Astrocyte (in vitro differentiated cells and primary cell): Measurements from ENCODE around the gene ACY1. TPM values are rescaled to one million over a fixed set of nuclear protein-coding genes. Genes with fewer than 3 reads are reported as not detected.
A peak's percentile ranks its signal among the peaks of the same experiment; 100 is the strongest.

Source experiments
- DNase-seq: peaks from one replicate; pipeline ENCODE4 v3.0.0-alpha.2; 2010; ENCODE audit warnings: low read depth
- FAIRE-seq: peaks from 2 replicates; lab custom pipeline; 2011; peaks lifted over from hg19 to GRCh38; lab: Jason Lieb, UNC
- H2AFZ ChIP-seq: 2 replicates; pipeline ENCODE4 v1.6.0; 2012; ENCODE audit warnings: low read depth, low read length, inconsistent platforms
- H3K27ac ChIP-seq: 2 replicates; pipeline ENCODE4 v1.5.1; 2011; ENCODE audit warnings: low read depth, low read length, inconsistent platforms
- H3K27me3 ChIP-seq: 2 replicates; pipeline ENCODE4 v1.6.0; 2011; ENCODE audit warnings: low read length, inconsistent platforms; ENCODE audit not compliant: insufficient read depth
- H3K36me3 ChIP-seq: 2 replicates; pipeline ENCODE4 v1.5.1; 2011; ENCODE audit warnings: low read length, inconsistent platforms; ENCODE audit not compliant: insufficient read depth
- H3K4me1 ChIP-seq: 2 replicates; pipeline ENCODE4 v1.5.1; 2011; ENCODE audit warnings: low read length, inconsistent platforms; ENCODE audit not compliant: insufficient read depth
- H3K4me2 ChIP-seq: 2 replicates; pipeline ENCODE4 v1.6.0; 2012; ENCODE audit warnings: low read length, inconsistent platforms
- H3K4me3 ChIP-seq: 2 replicates; pipeline ENCODE4 v1.5.1; 2011; ENCODE audit warnings: low read depth, mild to moderate bottlenecking, low read length, inconsistent platforms; ENCODE audit not compliant: insufficient read depth
- H3K79me2 ChIP-seq: 2 replicates; pipeline ENCODE4 v1.6.0; 2012; ENCODE audit warnings: mild to moderate bottlenecking, low read length, inconsistent platforms; ENCODE audit not compliant: insufficient read depth
- H3K9ac ChIP-seq: 2 replicates; pipeline ENCODE4 v1.6.0; 2012; ENCODE audit warnings: mild to moderate bottlenecking, low read length, inconsistent platforms
- H3K9me3 ChIP-seq: 2 replicates; pipeline ENCODE4 v1.5.1; 2012; ENCODE audit warnings: low read depth, mild to moderate bottlenecking, low read length, inconsistent platforms; ENCODE audit not compliant: insufficient read depth
- H4K20me1 ChIP-seq: 2 replicates; pipeline ENCODE4 v1.6.0; 2012; ENCODE audit warnings: low read length, inconsistent platforms; ENCODE audit not compliant: insufficient read depth
- H3K27ac Mint-ChIP-seq: one replicate; pipeline ENCODE4 v1.8.0; 2021; ENCODE audit warnings: mild to moderate bottlenecking, mixed read lengths; ENCODE audit not compliant: unreplicated experiment
- H3K27me3 Mint-ChIP-seq: one replicate; pipeline ENCODE4 v1.8.0; 2021; ENCODE audit warnings: low read depth, mixed read lengths; ENCODE audit not compliant: unreplicated experiment
- H3K36me3 Mint-ChIP-seq: one replicate; pipeline ENCODE4 v1.8.0; 2021; ENCODE audit warnings: low read depth, mixed read lengths; ENCODE audit not compliant: unreplicated experiment
- H3K4me1 Mint-ChIP-seq: one replicate; pipeline ENCODE4 v1.8.0; 2021; ENCODE audit warnings: low read depth, mixed read lengths; ENCODE audit not compliant: unreplicated experiment
- H3K4me3 Mint-ChIP-seq: one replicate; pipeline ENCODE4 v1.8.0; 2021; ENCODE audit warnings: mild to moderate bottlenecking, moderate library complexity, mixed read lengths; ENCODE audit not compliant: unreplicated experiment
- H3K9me3 Mint-ChIP-seq: one replicate; pipeline ENCODE4 v1.8.0; 2021; ENCODE audit warnings: mild to moderate bottlenecking, mixed read lengths; ENCODE audit not compliant: unreplicated experiment
- CTCF ChIP-seq: IDR thresholded peaks from 2 replicates; pipeline ENCODE4 v1.5.1; 2011; ENCODE audit warnings: low read depth, mild to moderate bottlenecking, inconsistent platforms, low read length, moderate library complexity; ENCODE audit not compliant: insufficient read depth
- EZH2 ChIP-seq: IDR thresholded peaks from 2 replicates; pipeline ENCODE4 v1.6.1; 2012; ENCODE audit warnings: mild to moderate bottlenecking, low read length, inconsistent platforms; ENCODE audit not compliant: insufficient read depth
- total RNA-seq: library from RNA; stranded (reverse); gene quantifications from 2 replicates; pipeline ENCODE4 v1.2.1, GENCODE V29; 2021

Gene ACY1
- total RNA-seq, 1 donor from 2014 or later, result 16.4 TPM

GRCh38 chr3:52021489-52022268 is 38.3 kb downstream of the ACY1 start:
- no peaks in the 10 kb centered on the region for H4K20me1 ChIP-seq
- no peak overlapping the region for H3K27ac Mint-ChIP-seq
- no peaks in the 10 kb centered on the region for H3K9me3 ChIP-seq
- no peak overlapping the region for H3K9ac ChIP-seq
- no peaks in the 10 kb centered on the region for H3K36me3 ChIP-seq
- H2AFZ ChIP-seq, result no peak overlapping the region
- no peaks in the 10 kb centered on the region for H3K27me3 ChIP-seq
- H3K4me3 Mint-ChIP-seq, result no peak overlapping the region
- DNase-seq (no peak), FAIRE-seq (no peak)
- TF ChIP-seq EZH2 (no peak), CTCF (no peak)
- H3K27ac ChIP-seq, result no peak overlapping the region
- H3K36me3 Mint-ChIP-seq, result no peaks in the 10 kb centered on the region
- H3K9me3 Mint-ChIP-seq, result no peaks in the 10 kb centered on the region
- H3K4me3 ChIP-seq, result no peak overlapping the region
- H3K4me1 Mint-ChIP-seq, result peaks cover 37% of the 10 kb centered on the region
- H3K4me2 ChIP-seq, result peak overlapping the region; percentile 2
- H3K4me1 ChIP-seq, result peaks cover 10% of the 10 kb centered on the region
- no peaks in the 10 kb centered on the region for H3K27me3 Mint-ChIP-seq
- no peaks in the 10 kb centered on the region for H3K79me2 ChIP-seq

GRCh38 chr3:52022323-52023100 is 39.2 kb downstream of the ACY1 start:
- H3K27ac ChIP-seq, result no peak overlapping the region
- H3K36me3 Mint-ChIP-seq, result no peaks in the 10 kb centered on the region
- no peaks in the 10 kb centered on the region for H3K79me2 ChIP-seq
- TF ChIP-seq CTCF (no peak), EZH2 (no peak)
- peak overlapping the region; percentile 28 for H3K4me3 Mint-ChIP-seq
- DNase-seq, result no peak
- peak overlapping the region; percentile 2 for H3K4me2 ChIP-seq
- peaks cover 37% of the 10 kb centered on the region for H3K4me1 Mint-ChIP-seq
- H3K9me3 Mint-ChIP-seq, result no peaks in the 10 kb centered on the region
- H3K9ac ChIP-seq, result no peak overlapping the region
- H3K4me1 ChIP-seq, result peaks cover 10% of the 10 kb centered on the region
- no peak for FAIRE-seq
- no peaks in the 10 kb centered on the region for H3K36me3 ChIP-seq
- no peak overlapping the region for H3K27ac Mint-ChIP-seq
- no peak overlapping the region for H2AFZ ChIP-seq
- no peaks in the 10 kb centered on the region for H3K27me3 Mint-ChIP-seq
- no peaks in the 10 kb centered on the region for H4K20me1 ChIP-seq
- no peaks in the 10 kb centered on the region for H3K27me3 ChIP-seq
- H3K9me3 ChIP-seq, result no peaks in the 10 kb centered on the region
- no peak overlapping the region for H3K4me3 ChIP-seq
